ENCODE results near the gene CNTN5.

DNA sequence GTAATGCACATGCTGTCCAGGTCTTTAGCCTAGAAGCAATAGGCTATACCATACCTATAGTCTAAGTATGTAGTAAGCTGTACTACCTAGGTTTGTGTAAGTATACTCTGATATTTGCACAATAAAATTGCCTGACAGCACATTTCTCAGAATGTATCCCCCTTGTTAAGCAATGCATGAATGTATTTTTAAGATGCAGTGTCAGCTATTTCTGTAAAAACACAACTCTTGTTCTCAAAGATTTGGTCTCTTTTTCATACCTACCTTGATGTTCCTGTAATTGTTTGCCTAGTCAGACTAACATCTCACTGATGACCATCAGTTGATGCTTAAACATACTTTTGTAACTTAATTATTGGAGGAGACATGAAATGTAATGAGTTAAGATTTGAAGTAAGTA is 619.9 kb downstream of the CNTN5 start:
- TF ChIP-seq, protein P1, sequence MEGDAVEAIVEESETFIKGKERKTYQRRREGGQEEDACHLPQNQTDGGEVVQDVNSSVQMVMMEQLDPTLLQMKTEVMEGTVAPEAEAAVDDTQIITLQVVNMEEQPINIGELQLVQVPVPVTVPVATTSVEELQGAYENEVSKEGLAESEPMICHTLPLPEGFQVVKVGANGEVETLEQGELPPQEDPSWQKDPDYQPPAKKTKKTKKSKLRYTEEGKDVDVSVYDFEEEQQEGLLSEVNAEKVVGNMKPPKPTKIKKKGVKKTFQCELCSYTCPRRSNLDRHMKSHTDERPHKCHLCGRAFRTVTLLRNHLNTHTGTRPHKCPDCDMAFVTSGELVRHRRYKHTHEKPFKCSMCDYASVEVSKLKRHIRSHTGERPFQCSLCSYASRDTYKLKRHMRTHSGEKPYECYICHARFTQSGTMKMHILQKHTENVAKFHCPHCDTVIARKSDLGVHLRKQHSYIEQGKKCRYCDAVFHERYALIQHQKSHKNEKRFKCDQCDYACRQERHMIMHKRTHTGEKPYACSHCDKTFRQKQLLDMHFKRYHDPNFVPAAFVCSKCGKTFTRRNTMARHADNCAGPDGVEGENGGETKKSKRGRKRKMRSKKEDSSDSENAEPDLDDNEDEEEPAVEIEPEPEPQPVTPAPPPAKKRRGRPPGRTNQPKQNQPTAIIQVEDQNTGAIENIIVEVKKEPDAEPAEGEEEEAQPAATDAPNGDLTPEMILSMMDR (IDR thresholded peaks at IDR 0.05 in 4 of 5, conservative IDR thresholded peaks at IDR 0.05 in 1 of 5) = no peak
- TF ChIP-seq POLR2A (IDR thresholded peaks at IDR 0.05) = no peak

Data from gastrocnemius medialis (tissue), 4 donors.